CD4-positive, alpha-beta T cell (primary cell): ENCODE results near the gene SLC29A2. TPM values are rescaled to one million over a fixed set of nuclear protein-coding genes. Genes with fewer than 3 reads are reported as not detected.
"Not testable (repeated sequence)": the region's sequence is repeated elsewhere in the genome, so short reads cannot be mapped to it uniquely, and the experiment has no call there.

ENCODE experiments used
- ATAC-seq: fragments of 200-7000 bp; cut with Tn5 transposase; one replicate; pipeline ENCODE4 v1.10.0; 2022; ENCODE audit warnings: mild to moderate bottlenecking; ENCODE audit not compliant: poor library complexity
- CTCF ChIA-PET: fragments of 350-600 bp; sonication (Branson Sonifier 250); formaldehyde crosslinking; loops from one replicate; lab custom pipeline; 2021; ENCODE audit warnings: antibody characterized with exemption, inconsistent platforms; lab: Charles Lee
- POLR2A ChIA-PET: fragments of 350-600 bp; sonication (Branson Sonifier 250); formaldehyde crosslinking; loops from one replicate; lab custom pipeline; 2021; ENCODE audit warnings: antibody characterized with exemption, inconsistent platforms; lab: Charles Lee
- DNase-seq, 14 experiments: peaks; one replicate each; pipeline ENCODE4 v3.0.0-alpha.2; 2013 to 2020; ENCODE audit warnings: mixed read lengths in 2 of 14
- H3K27ac ChIP-seq, 2 donors: one replicate each; pipeline versions ENCODE4 v1.5.1 to v1.7.0; 2013; ENCODE audit warnings: low read length in 2 of 2, low read depth in 1 of 2, mild to moderate bottlenecking in 1 of 2
- H3K27me3 ChIP-seq, 2 experiments: 1 replicate in 1 of 2; 2 replicates in 1 of 2; pipeline versions ENCODE4 v1.6.1 to v1.7.0; 2013; ENCODE audit warnings: low read length in 2 of 2, control low read depth in 1 of 2, mild to moderate bottlenecking in 1 of 2, moderate library complexity in 1 of 2; ENCODE audit not compliant: insufficient read depth in 2 of 2, control insufficient read depth in 1 of 2
- H3K36me3 ChIP-seq: one replicate; pipeline ENCODE4 v1.6.1; 2013; ENCODE audit warnings: low read length, control low read depth; ENCODE audit not compliant: insufficient read depth
- H3K4me1 ChIP-seq: one replicate; pipeline ENCODE4 v1.6.1; 2013; ENCODE audit warnings: low read length, control low read depth; ENCODE audit not compliant: insufficient read depth
- H3K4me3 ChIP-seq: one replicate; pipeline ENCODE4 v1.5.1; 2013; ENCODE audit warnings: mild to moderate bottlenecking, low read length, moderate library complexity
- H3K9me3 ChIP-seq, 2 experiments: 1 replicate in 1 of 2; 2 replicates in 1 of 2; pipeline versions ENCODE4 v1.6.1 to v1.7.0; 2013; ENCODE audit warnings: low read length in 2 of 2, mild to moderate bottlenecking in 2 of 2, control low read depth in 1 of 2, moderate library complexity in 1 of 2; ENCODE audit not compliant: control insufficient read depth in 1 of 2, insufficient read depth in 1 of 2
- H3K27ac Mint-ChIP-seq: one replicate; pipeline ENCODE4 v1.8.0; 2020; ENCODE audit warnings: mixed read lengths
- H3K27me3 Mint-ChIP-seq: one replicate; pipeline ENCODE4 v1.8.0; 2021; ENCODE audit warnings: mixed read lengths
- H3K36me3 Mint-ChIP-seq: one replicate; pipeline ENCODE4 v1.8.0; 2021; ENCODE audit warnings: low read depth, mixed read lengths
- H3K4me1 Mint-ChIP-seq: one replicate; pipeline ENCODE4 v1.8.0; 2021; ENCODE audit warnings: low read depth, mixed read lengths
- H3K4me3 Mint-ChIP-seq: one replicate; pipeline ENCODE4 v1.8.0; 2020; ENCODE audit warnings: mild to moderate bottlenecking, mixed read lengths
- H3K9me3 Mint-ChIP-seq: one replicate; pipeline ENCODE4 v1.8.0; 2020; ENCODE audit warnings: mixed read lengths
- intact Hi-C, 2 experiments: fragments of 100-400 bp; cut with DNase I in 1 of 2; cut with micrococcal nuclease in 1 of 2; formaldehyde crosslinking; loops; one replicate each; pipeline versions ENCODE4 v1.15.1 to v1.9.0; 2023 to 2025; cut with DNase I, micrococcal nuclease
- total RNA-seq, 174 experiments: library from RNA in 2 of 174; stranded (reverse) in 2 of 174; gene quantifications; one replicate each; pipeline ENCODE4 v1.2.3 and lab custom pipeline; 2021 to 2026
- TF ChIP-seq, protein P1 (sequence below): fragments of 200-600 bp; IDR thresholded peaks from one replicate; pipeline ENCODE4 v1.8.0; 2022; ENCODE audit warnings: antibody characterized with exemption, mild to moderate bottlenecking

SLC29A2 gene
- total RNA-seq, 2 experiments from 2014 or later = 9.7 TPM

DNA sequence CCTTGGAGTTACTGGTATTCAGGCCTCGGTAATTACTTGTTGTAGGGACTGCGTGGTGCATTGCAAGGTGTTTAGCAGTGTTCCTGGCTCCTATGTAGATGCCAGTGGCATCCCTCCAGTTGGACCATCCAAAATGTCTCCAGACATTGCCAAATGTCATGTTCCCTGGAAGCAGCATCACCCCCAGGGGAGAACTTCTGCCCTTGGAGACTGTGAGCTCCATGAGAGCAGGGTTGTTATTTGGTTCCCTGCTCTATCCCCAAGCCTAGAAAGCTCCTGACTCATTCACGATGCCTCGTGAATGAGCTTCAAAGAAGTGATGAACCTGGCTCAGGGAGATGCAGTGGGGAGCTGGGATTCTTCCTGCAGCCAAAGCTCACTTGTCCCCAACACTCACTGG lies 50.0 kb downstream of the SLC29A2 start:
- Mint-ChIP-seq H3K4me1 (peaks cover 67% of the 10 kb centered on the region), H3K36me3 (no peaks in the 10 kb centered on the region), H3K27ac (peak overlapping the region; percentile 33), H3K4me3 (no peak overlapping the region), H3K9me3 (no peaks in the 10 kb centered on the region), H3K27me3 (no peaks in the 10 kb centered on the region)
- intact Hi-C loops = no loop called here
- H3K27ac ChIP-seq = no peak overlapping the region
- no peaks in the 10 kb centered on the region for H3K36me3 ChIP-seq
- H3K4me3 ChIP-seq = no peak overlapping the region
- H3K27me3 ChIP-seq = no peaks in the 10 kb centered on the region
- no peak for ATAC-seq
- ChIA-PET POLR2A (interaction anchor here (1.3 kb wide), 1 partner anchor 9 kb away, joined by 6 read pairs; no protein-coding TSS in a partner anchor), CTCF (interaction anchor here (1.0 to 1.4 kb wide), 2 partner anchors 9 to 10 kb away, joined by 3 to 4 read pairs; no protein-coding TSS in a partner anchor)
- TF ChIP-seq, protein P1, sequence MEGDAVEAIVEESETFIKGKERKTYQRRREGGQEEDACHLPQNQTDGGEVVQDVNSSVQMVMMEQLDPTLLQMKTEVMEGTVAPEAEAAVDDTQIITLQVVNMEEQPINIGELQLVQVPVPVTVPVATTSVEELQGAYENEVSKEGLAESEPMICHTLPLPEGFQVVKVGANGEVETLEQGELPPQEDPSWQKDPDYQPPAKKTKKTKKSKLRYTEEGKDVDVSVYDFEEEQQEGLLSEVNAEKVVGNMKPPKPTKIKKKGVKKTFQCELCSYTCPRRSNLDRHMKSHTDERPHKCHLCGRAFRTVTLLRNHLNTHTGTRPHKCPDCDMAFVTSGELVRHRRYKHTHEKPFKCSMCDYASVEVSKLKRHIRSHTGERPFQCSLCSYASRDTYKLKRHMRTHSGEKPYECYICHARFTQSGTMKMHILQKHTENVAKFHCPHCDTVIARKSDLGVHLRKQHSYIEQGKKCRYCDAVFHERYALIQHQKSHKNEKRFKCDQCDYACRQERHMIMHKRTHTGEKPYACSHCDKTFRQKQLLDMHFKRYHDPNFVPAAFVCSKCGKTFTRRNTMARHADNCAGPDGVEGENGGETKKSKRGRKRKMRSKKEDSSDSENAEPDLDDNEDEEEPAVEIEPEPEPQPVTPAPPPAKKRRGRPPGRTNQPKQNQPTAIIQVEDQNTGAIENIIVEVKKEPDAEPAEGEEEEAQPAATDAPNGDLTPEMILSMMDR = no peak
- DNase-seq = no peak
- H3K4me1 ChIP-seq = peaks cover 44% of the 10 kb centered on the region
- H3K9me3 ChIP-seq = no peaks in the 10 kb centered on the region

DNA sequence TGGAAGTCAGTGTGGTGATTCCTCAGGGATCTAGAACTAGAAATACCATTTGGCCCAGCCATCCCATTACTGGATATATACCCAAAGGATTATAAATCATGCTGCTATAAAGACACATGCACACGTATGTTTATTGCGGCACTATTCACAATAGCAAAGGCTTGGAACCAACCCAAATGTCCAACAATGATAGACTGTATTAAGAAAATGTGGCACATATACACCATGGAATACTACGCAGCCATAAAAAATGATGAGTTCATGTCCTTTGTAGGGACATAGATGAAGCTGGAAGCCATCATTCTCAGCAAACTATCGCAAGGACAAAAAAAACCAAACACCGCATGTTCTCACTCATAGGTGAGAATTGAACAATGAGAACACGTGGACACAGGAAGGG lies 50.8 kb downstream of the SLC29A2 start:
- H3K4me3 ChIP-seq, H3K4me3 Mint-ChIP-seq, H3K36me3 Mint-ChIP-seq, CTCF ChIA-PET, H3K27ac Mint-ChIP-seq, H3K9me3 ChIP-seq, H3K27me3 Mint-ChIP-seq, POLR2A ChIA-PET, H3K9me3 Mint-ChIP-seq, H3K27me3 ChIP-seq, intact Hi-C loops, DNase-seq, H3K36me3 ChIP-seq, H3K27ac ChIP-seq, ATAC-seq: not testable (repeated sequence)
- H3K4me1 Mint-ChIP-seq = peaks cover 65% of the 10 kb centered on the region
- peaks cover 42% of the 10 kb centered on the region for H3K4me1 ChIP-seq

DNA sequence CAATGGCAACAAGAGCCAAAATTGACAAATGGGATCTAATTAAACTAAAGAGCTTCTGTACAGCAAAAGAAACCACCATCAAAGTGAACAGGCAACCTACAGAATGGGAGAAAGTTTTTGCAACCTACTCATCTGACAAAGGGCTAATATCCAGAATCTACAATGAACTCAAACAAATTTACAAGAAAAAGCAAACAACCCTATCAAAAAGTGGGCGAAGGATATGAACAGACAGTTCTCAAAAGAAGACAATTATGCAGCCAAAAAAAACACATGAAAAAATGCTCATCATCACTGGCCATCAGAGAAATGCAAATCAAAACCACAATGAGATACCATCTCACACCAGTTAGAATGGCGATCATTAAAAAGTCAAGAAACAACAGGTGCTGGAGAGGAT lies 51.3 kb downstream of the SLC29A2 start:
- ATAC-seq, POLR2A ChIA-PET, H3K4me3 ChIP-seq, intact Hi-C loops, H3K27me3 ChIP-seq, H3K27ac ChIP-seq, DNase-seq, H3K9me3 Mint-ChIP-seq, H3K27me3 Mint-ChIP-seq, H3K9me3 ChIP-seq, H3K36me3 Mint-ChIP-seq, H3K4me3 Mint-ChIP-seq, H3K36me3 ChIP-seq: not testable (repeated sequence)
- H3K27ac Mint-ChIP-seq = peak overlapping the region; percentile 42
- H3K4me1 Mint-ChIP-seq = peaks cover 67% of the 10 kb centered on the region
- CTCF ChIA-PET = interaction anchor here (1.3 kb wide), 1 partner anchor 38 kb away, joined by 3 read pairs; no protein-coding TSS in a partner anchor
- H3K4me1 ChIP-seq = peaks cover 40% of the 10 kb centered on the region

DNA sequence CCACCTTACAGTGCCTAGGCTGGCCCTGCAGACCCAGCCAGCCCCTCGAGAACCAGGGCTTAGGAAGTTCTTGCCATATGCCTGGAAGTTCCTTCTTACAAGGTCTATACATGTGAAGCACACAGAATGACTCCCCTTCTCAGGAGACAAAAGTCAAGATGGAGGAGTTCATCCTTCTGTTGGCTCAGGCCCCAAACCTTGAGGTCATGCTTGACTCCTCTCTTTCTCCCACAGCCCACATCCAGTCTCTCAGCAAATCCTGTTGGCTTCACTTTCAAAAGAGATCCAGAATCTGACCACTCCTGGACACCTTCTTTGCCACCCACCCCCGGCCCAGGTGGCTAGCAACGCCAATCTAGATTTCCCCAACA lies 53.0 kb downstream of the SLC29A2 start:
- Mint-ChIP-seq H3K4me1 (peaks cover 70% of the 10 kb centered on the region), H3K9me3 (no peaks in the 10 kb centered on the region), H3K36me3 (no peaks in the 10 kb centered on the region), H3K27ac (peak overlapping the region; percentile 99), H3K27me3 (no peaks in the 10 kb centered on the region), H3K4me3 (peak overlapping the region; percentile 88)
- ChIA-PET POLR2A (interaction anchor here (0.7 to 2.3 kb wide), 6 partner anchors 8 to 820 kb away, joined by 3 to 12 read pairs (median 6); partner anchors contain the start of genes BRMS1 and YIF1A), CTCF (no interaction called here)
- Histone ChIP-seq H3K27me3 (no peaks in the 10 kb centered on the region), H3K36me3 (no peaks in the 10 kb centered on the region), H3K4me3 (peak overlapping the region; percentile 14), H3K4me1 (peaks cover 51% of the 10 kb centered on the region), H3K9me3 (no peaks in the 10 kb centered on the region), H3K27ac (peak overlapping the region; percentile 82 to 91)
- intact Hi-C loops = no loop called here
- ATAC-seq (no peak), DNase-seq (no peak)
- TF ChIP-seq, protein P1 = no peak
